LNCAP (cell line): ENCODE data around the gene KIAA0319L.

ENCODE experiments used
- TF ChIP-seq, protein P1 (sequence below): fragments of 450-650 bp; IDR thresholded peaks from 2 replicates; pipeline ENCODE4 v1.5.1; 2017; ENCODE audit warnings: mild to moderate bottlenecking

The KIAA0319L gene

GRCh38 chr1:35475856-35476674 is 81.1 kb downstream of the KIAA0319L start:
- TF ChIP-seq, protein P1, sequence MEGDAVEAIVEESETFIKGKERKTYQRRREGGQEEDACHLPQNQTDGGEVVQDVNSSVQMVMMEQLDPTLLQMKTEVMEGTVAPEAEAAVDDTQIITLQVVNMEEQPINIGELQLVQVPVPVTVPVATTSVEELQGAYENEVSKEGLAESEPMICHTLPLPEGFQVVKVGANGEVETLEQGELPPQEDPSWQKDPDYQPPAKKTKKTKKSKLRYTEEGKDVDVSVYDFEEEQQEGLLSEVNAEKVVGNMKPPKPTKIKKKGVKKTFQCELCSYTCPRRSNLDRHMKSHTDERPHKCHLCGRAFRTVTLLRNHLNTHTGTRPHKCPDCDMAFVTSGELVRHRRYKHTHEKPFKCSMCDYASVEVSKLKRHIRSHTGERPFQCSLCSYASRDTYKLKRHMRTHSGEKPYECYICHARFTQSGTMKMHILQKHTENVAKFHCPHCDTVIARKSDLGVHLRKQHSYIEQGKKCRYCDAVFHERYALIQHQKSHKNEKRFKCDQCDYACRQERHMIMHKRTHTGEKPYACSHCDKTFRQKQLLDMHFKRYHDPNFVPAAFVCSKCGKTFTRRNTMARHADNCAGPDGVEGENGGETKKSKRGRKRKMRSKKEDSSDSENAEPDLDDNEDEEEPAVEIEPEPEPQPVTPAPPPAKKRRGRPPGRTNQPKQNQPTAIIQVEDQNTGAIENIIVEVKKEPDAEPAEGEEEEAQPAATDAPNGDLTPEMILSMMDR = no peak

GRCh38 chr1:35475356-35475755 is 81.8 kb downstream of the KIAA0319L start:
- TF ChIP-seq, protein P1 = no peak

DNA sequence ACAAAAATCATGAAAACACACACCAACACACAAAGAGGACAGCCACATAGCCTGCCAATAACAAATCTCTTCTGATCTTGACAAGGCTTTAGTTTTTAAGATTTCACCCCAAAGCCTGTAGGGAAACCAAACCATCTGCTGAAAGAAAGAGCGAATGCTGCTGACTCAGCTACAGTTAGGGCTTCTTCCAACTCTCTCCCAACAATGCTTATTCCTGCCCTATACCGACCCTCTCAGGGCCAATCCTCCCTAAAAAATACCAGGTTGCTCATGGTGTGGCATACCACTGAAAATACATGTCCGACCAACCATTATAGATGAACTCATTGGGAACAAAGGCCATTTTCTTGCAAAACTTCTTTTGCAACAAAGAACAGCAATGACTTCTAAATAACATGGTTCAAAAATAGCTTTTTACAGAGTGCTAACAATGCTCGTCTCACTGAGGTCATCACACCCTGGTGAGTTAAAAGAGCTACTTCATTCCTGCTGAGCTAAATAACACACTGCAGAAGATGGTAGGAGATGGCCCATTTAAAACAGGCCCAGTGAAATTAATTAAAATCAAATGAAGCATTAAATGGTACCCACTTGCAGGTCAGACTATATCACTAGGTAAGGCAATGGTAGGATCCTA is 86.1 kb downstream of the KIAA0319L start:
- TF ChIP-seq, protein P1 = no peak

DNA sequence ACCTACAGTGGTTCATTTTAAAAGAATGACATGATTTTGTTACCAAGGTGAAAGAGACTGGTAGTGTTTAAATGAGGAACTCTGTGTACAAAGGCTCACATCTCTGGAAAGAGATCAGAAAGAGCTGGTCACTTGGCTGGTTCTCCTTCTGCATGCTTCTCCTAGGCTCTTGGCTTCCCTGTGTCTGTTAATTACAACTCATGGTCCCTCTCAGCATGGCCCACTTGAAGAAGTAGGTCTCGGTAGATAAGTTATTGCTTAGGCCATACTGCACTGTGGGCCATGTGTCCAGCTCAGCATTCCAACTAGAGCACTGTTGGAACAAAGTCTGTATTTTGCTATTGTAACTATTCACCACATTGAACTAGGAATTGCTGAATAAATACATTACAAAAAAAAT is 91.1 kb downstream of the KIAA0319L start:
- TF ChIP-seq, protein P1 = no peak

DNA sequence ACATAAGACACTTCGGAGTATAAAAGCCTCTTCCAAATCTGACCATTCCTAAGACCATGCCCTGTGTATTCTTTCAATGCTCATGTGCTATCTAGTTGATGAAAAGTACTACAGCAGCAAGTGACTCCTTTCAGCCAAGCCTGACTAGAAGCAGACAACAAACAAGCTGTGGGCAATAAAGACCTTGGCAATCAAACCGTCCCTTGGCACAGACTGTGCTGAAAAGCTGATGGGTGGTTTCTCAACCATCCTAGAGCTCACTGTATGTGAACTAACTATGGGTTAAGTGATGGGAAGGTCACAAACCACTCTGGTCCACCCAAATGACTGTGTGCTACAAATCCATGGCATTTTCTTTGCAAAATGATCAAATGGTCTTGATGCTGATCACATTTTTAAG is 94.0 kb downstream of the KIAA0319L start:
- TF ChIP-seq, protein P1 = no peak

DNA sequence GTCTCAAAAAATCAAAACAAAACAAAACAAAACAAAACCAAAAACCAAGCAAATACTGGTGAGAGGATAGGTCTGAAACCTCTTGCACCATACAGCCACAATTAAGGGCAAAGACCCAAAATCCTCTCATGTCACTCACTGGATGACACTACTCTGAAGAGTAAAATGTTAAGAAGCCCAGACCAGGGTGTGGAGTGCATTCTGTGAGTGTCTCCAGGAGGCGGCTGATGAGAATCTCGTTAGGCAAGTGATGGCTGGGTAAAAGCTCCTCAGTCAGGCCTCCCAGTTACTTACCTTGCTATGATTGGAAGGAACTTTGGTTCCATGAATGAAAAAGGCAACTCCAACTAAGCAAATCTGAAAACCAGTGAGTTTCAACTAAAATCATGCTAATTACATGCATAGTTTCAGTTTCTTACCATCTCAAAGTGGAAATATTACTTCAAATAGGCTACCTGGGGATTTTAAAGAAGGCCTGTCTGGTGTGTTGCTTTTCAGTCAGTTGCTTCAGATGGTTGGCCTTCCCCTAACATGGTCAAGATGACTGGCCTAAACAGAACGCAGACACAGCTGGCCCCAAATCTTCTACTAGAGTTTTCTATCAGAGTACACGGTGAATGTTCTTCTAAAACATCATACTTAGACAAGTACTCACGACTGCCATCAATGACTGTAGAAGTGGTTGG is 95.1 kb downstream of the KIAA0319L start:
- TF ChIP-seq, protein P1 = no peak

DNA sequence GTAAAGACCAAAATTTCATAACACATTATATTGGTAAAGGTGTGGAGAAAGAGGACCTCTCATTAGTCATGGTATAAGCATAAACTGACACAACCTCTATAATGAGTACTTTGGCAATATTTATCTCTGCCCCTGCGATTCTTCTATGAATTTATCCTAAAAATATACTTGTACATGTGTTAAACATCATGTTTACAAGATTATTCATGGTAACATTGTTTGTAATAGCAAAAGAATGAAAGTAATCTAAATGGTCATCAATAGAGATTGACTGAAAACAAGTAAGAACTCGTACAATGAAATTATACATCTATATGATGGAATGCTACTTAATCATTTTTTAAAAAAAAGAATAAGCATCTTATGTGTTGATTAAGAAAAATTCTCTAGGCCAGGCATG is 96.4 kb downstream of the KIAA0319L start:
- TF ChIP-seq, protein P1 = no peak
